ENCODE measurements around the gene CNBD2. TPM values are rescaled to one million over a fixed set of nuclear protein-coding genes. Genes with fewer than 3 reads are reported as not detected.

The CNBD2 gene
- polyA plus RNA-seq, 1 donor from 2014 or later, result 9.5 TPM

- Histone ChIP-seq H3K9me3 (ENCODE audit: low read length) (no peaks in the 10 kb centered on the region), H3K79me2 (replicated peaks; ENCODE audit: insufficient read depth, low read length) (no peaks in the 10 kb centered on the region), H3K4me3 (ENCODE audit: low read length) (no peak overlapping the region), H3K27ac (ENCODE audit: low read length) (no peak overlapping the region), H3K9ac (ENCODE audit: low read length) (no peak overlapping the region), H3F3A (ENCODE audit: insufficient read depth, low read length, poor library complexity, severe bottlenecking) (no peaks in the 10 kb centered on the region), H2AFZ (ENCODE audit: low read depth, low read length) (no peak overlapping the region), H4K20me1 (ENCODE audit: insufficient read depth) (no peaks in the 10 kb centered on the region), H3K36me3 (ENCODE audit: insufficient read depth, low read length) (no peaks in the 10 kb centered on the region), H3K4me2 (ENCODE audit: low read length) (no peak overlapping the region), H3K9me2 (ENCODE audit: insufficient read depth, low read length) (no peaks in the 10 kb centered on the region), H3K27me3 (ENCODE audit: insufficient read depth, low read depth, low read length) (no peaks in the 10 kb centered on the region)
- TF ChIP-seq EP300 (conservative IDR thresholded peaks at IDR 0.05; ENCODE audit: poor library complexity, severe bottlenecking), result no peak
These were observed 63.4 kb downstream of the CNBD2 start for GRCh38 chr20:36031806-36032205.

- Histone ChIP-seq H3K27ac (ENCODE audit: low read length) (no peak overlapping the region), H3K4me3 (ENCODE audit: low read length) (no peak overlapping the region), H3K27me3 (ENCODE audit: insufficient read depth, low read depth, low read length) (no peaks in the 10 kb centered on the region), H3K9ac (ENCODE audit: low read length) (no peak overlapping the region), H3K9me3 (ENCODE audit: low read length) (no peaks in the 10 kb centered on the region), H2AFZ (ENCODE audit: low read depth, low read length) (no peak overlapping the region), H3K4me2 (ENCODE audit: low read length) (no peak overlapping the region), H3F3A (ENCODE audit: insufficient read depth, low read length, poor library complexity, severe bottlenecking) (no peaks in the 10 kb centered on the region), H4K20me1 (ENCODE audit: insufficient read depth) (no peaks in the 10 kb centered on the region), H3K9me2 (ENCODE audit: insufficient read depth, low read length) (no peaks in the 10 kb centered on the region), H3K79me2 (replicated peaks; ENCODE audit: insufficient read depth, low read length) (no peaks in the 10 kb centered on the region), H3K36me3 (ENCODE audit: insufficient read depth, low read length) (no peaks in the 10 kb centered on the region)
- TF ChIP-seq EP300 (conservative IDR thresholded peaks at IDR 0.05; ENCODE audit: poor library complexity, severe bottlenecking) (no peak), EZH2 (IDR thresholded peaks at IDR 0.05; ENCODE audit: borderline replicate concordance, insufficient read depth, low read length, poor library complexity, severe bottlenecking) (no peak), SMC3 (conservative IDR thresholded peaks at IDR 0.05; ENCODE audit: poor library complexity) (no peak), TAF1 (IDR thresholded peaks at IDR 0.05; ENCODE audit: low read depth) (no peak), RAD21 (conservative IDR thresholded peaks at IDR 0.05) (no peak), POLR2AphosphoS5 (IDR thresholded peaks at IDR 0.05) (no peak)
These were observed 66.5 kb downstream of the CNBD2 start for GRCh38 chr20:36034875-36035274.

- Histone ChIP-seq H3F3A (ENCODE audit: insufficient read depth, low read length, poor library complexity, severe bottlenecking) (no peaks in the 10 kb centered on the region), H3K27ac (ENCODE audit: low read length) (no peak overlapping the region), H2AFZ (ENCODE audit: low read depth, low read length) (no peak overlapping the region), H3K4me3 (ENCODE audit: low read length) (no peak overlapping the region), H3K9me3 (ENCODE audit: low read length) (no peaks in the 10 kb centered on the region), H3K9ac (ENCODE audit: low read length) (no peak overlapping the region), H3K36me3 (ENCODE audit: insufficient read depth, low read length) (no peaks in the 10 kb centered on the region), H3K9me2 (ENCODE audit: insufficient read depth, low read length) (no peaks in the 10 kb centered on the region), H3K27me3 (ENCODE audit: insufficient read depth, low read depth, low read length) (no peaks in the 10 kb centered on the region), H4K20me1 (ENCODE audit: insufficient read depth) (no peaks in the 10 kb centered on the region), H3K4me2 (ENCODE audit: low read length) (no peak overlapping the region), H3K79me2 (replicated peaks; ENCODE audit: insufficient read depth, low read length) (no peaks in the 10 kb centered on the region)
- no peak for TF ChIP-seq EZH2 (IDR thresholded peaks at IDR 0.05; ENCODE audit: borderline replicate concordance, insufficient read depth, low read length, poor library complexity, severe bottlenecking)
These were observed 67.4 kb downstream of the CNBD2 start for GRCh38 chr20:36035745-36036144.

GRCh38 chr20:36036688-36037087, 68.3 kb downstream of the CNBD2 start:
- H3K27ac ChIP-seq (ENCODE audit: low read length), result no peak overlapping the region
- H3K9me3 ChIP-seq (ENCODE audit: low read length), result no peaks in the 10 kb centered on the region
- no peaks in the 10 kb centered on the region for H3K36me3 ChIP-seq (ENCODE audit: insufficient read depth, low read length)
- H3F3A ChIP-seq (ENCODE audit: insufficient read depth, low read length, poor library complexity, severe bottlenecking), result no peaks in the 10 kb centered on the region
- no peaks in the 10 kb centered on the region for H4K20me1 ChIP-seq (ENCODE audit: insufficient read depth)
- H3K9me2 ChIP-seq (ENCODE audit: insufficient read depth, low read length), result no peaks in the 10 kb centered on the region
- no peak overlapping the region for H3K4me2 ChIP-seq (ENCODE audit: low read length)
- H3K79me2 ChIP-seq (replicated peaks; ENCODE audit: insufficient read depth, low read length), result no peaks in the 10 kb centered on the region
- no peak overlapping the region for H2AFZ ChIP-seq (ENCODE audit: low read depth, low read length)
- H3K4me3 ChIP-seq (ENCODE audit: low read length), result no peak overlapping the region
- H3K27me3 ChIP-seq (ENCODE audit: insufficient read depth, low read depth, low read length), result no peaks in the 10 kb centered on the region
- H3K9ac ChIP-seq (ENCODE audit: low read length), result no peak overlapping the region
- TF ChIP-seq RAD21 (conservative IDR thresholded peaks at IDR 0.05), result no peak
- no peak for TF ChIP-seq SMC3 (conservative IDR thresholded peaks at IDR 0.05; ENCODE audit: poor library complexity)
- no peak for TF ChIP-seq EP300 (conservative IDR thresholded peaks at IDR 0.05; ENCODE audit: poor library complexity, severe bottlenecking)
- TF ChIP-seq EZH2 (IDR thresholded peaks at IDR 0.05; ENCODE audit: borderline replicate concordance, insufficient read depth, low read length, poor library complexity, severe bottlenecking), result no peak
- TF ChIP-seq POLR2AphosphoS5 (IDR thresholded peaks at IDR 0.05), result no peak

Data from neural cell (in vitro differentiated cells).